Astrocyte (in vitro differentiated cells and primary cell): Measurements from ENCODE around the gene STK32B.

Experiments used
- EZH2 ChIP-seq: IDR thresholded peaks from 2 replicates; pipeline ENCODE4 v1.6.1; 2012; ENCODE audit warnings: mild to moderate bottlenecking, low read length, inconsistent platforms; ENCODE audit not compliant: insufficient read depth
- TF ChIP-seq, protein P1 (sequence below): IDR thresholded peaks from 2 replicates; pipeline ENCODE4 v1.5.1; 2011; ENCODE audit warnings: low read depth, mild to moderate bottlenecking, inconsistent platforms, low read length, moderate library complexity; ENCODE audit not compliant: insufficient read depth

GRCh38 chr4:5126231-5126630 lies 75.0 kb downstream of the STK32B start:
- TF ChIP-seq, protein P1, sequence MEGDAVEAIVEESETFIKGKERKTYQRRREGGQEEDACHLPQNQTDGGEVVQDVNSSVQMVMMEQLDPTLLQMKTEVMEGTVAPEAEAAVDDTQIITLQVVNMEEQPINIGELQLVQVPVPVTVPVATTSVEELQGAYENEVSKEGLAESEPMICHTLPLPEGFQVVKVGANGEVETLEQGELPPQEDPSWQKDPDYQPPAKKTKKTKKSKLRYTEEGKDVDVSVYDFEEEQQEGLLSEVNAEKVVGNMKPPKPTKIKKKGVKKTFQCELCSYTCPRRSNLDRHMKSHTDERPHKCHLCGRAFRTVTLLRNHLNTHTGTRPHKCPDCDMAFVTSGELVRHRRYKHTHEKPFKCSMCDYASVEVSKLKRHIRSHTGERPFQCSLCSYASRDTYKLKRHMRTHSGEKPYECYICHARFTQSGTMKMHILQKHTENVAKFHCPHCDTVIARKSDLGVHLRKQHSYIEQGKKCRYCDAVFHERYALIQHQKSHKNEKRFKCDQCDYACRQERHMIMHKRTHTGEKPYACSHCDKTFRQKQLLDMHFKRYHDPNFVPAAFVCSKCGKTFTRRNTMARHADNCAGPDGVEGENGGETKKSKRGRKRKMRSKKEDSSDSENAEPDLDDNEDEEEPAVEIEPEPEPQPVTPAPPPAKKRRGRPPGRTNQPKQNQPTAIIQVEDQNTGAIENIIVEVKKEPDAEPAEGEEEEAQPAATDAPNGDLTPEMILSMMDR = no peak
- no peak for TF ChIP-seq EZH2
